ENCODE results near the gene SMIM23. TPM values are rescaled to one million over a fixed set of nuclear protein-coding genes. Genes with fewer than 3 reads are reported as not detected.

The SMIM23 gene
- total and polyA plus RNA-seq, 2 experiments from 2014 or later = not detected

- Histone ChIP-seq H3K36me3 (ENCODE audit: insufficient read depth) (no peaks in the 10 kb centered on the region), H2AFZ (no peak overlapping the region), H3K4me1 (ENCODE audit: insufficient read depth) (no peaks in the 10 kb centered on the region), H3F3A (replicated peaks; ENCODE audit: low read depth) (no peaks in the 10 kb centered on the region), H4K20me1 (replicated peaks; ENCODE audit: insufficient read depth) (no peaks in the 10 kb centered on the region), H3K27me3 (ENCODE audit: insufficient read depth) (no peaks in the 10 kb centered on the region), H3K4me2 (no peak overlapping the region), H3K9me2 (ENCODE audit: insufficient read depth) (peaks cover 16% of the 10 kb centered on the region), H3K4me3 (no peak overlapping the region), H3K79me2 (replicated peaks; ENCODE audit: insufficient read depth) (no peaks in the 10 kb centered on the region), H3K27ac (ENCODE audit: low read depth) (no peak overlapping the region)
- Mint-ChIP-seq H3K27me3 (ENCODE audit: insufficient read depth, low read depth, poor library complexity) (peaks cover 2% of the 10 kb centered on the region), H3K4me1 (no peaks in the 10 kb centered on the region), H3K27ac (no peak overlapping the region), H3K4me3 (no peak overlapping the region), H3K9me3 (no peaks in the 10 kb centered on the region), H3K36me3 (ENCODE audit: low read depth) (no peaks in the 10 kb centered on the region)
- DNase-seq (ENCODE audit: low spot score) (no peak), ATAC-seq (no peak)
- TF ChIP-seq EZH2phosphoT487 (IDR thresholded peaks at IDR 0.05; ENCODE audit: unreplicated experiment) (no peak), ZNF114 (CRISPR knock-in tag; IDR thresholded peaks at IDR 0.05) (no peak), ETS1 (IDR thresholded peaks at IDR 0.05) (no peak), ZNF462 (CRISPR knock-in tag; IDR thresholded peaks at IDR 0.05) (no peak), ZNF331 (CRISPR knock-in tag; IDR thresholded peaks at IDR 0.05; ENCODE audit: low read depth) (no peak), JUNB (IDR thresholded peaks at IDR 0.05; ENCODE audit: unreplicated experiment) (no peak), CTCF (conservative IDR thresholded peaks at IDR 0.05; ENCODE audit: low read depth in 2 of 2) (no peak), NANOG (IDR thresholded peaks at IDR 0.05; ENCODE audit: borderline replicate concordance) (no peak), POLR2AphosphoS5 (IDR thresholded peaks at IDR 0.05; ENCODE audit: low read depth) (no peak), EZH2 (IDR thresholded peaks at IDR 0.05; ENCODE audit: low read depth, unreplicated experiment) (no peak), CREB1 (CRISPR knock-in tag; IDR thresholded peaks at IDR 0.05; ENCODE audit: low read depth) (no peak)
These were observed 34.9 kb downstream of the SMIM23 start for GRCh38 chr5:171820561-171820960.
